Ecto neural progenitor cell (in vitro differentiated cells): ENCODE measurements around the gene AADAC.
"Not testable (repeated sequence)": the region's sequence is repeated elsewhere in the genome, so short reads cannot be mapped to it uniquely, and the experiment has no call there.

Experiments used
- DNase-seq: peaks from one replicate; pipeline ENCODE4 v3.0.0-alpha.2; 2018; ENCODE audit warnings: low spot score

Gene AADAC

GRCh38 chr3:151813799-151814198 is at the start of gene AADAC:
AADAC (plus strand) TSS chr3:151814116; CDS start chr3:151814163, 47 bp downstream.
- no peak for DNase-seq

GRCh38 chr3:151764699-151765098 is 49.2 kb upstream of the AADAC start:
- not testable (repeated sequence) for DNase-seq

- DNase-seq, result no peak
Measured at GRCh38 chr3:151765685-151766084, 48.2 kb upstream of the AADAC start.

- no peak for DNase-seq
Measured at GRCh38 chr3:151766454-151766853, 47.5 kb upstream of the AADAC start.

- no peak for DNase-seq
Measured at GRCh38 chr3:151768393-151768930, 45.5 kb upstream of the AADAC start.

GRCh38 chr3:151769175-151769574 is 44.7 kb upstream of the AADAC start:
- no peak for DNase-seq

GRCh38 chr3:151770956-151771355 is 43.0 kb upstream of the AADAC start:
- DNase-seq, result no peak

- no peak for DNase-seq
Measured at GRCh38 chr3:151772825-151773480, 41.0 kb upstream of the AADAC start.

GRCh38 chr3:151774235-151774634 is 39.7 kb upstream of the AADAC start:
- no peak for DNase-seq

- no peak for DNase-seq
Measured at GRCh38 chr3:151774910-151775309, 39.0 kb upstream of the AADAC start.

GRCh38 chr3:151775314-151776258 is 38.3 kb upstream of the AADAC start:
- no peak for DNase-seq

- DNase-seq, result no peak
Measured at GRCh38 chr3:151776259-151776740, 37.6 kb upstream of the AADAC start.

GRCh38 chr3:151777880-151778279 is 36.0 kb upstream of the AADAC start:
- DNase-seq, result no peak

GRCh38 chr3:151787626-151788025 is 26.3 kb upstream of the AADAC start:
- DNase-seq, result no peak

GRCh38 chr3:151788401-151788800 is 25.5 kb upstream of the AADAC start:
- DNase-seq, result no peak

- DNase-seq, result no peak
Measured at GRCh38 chr3:151789853-151790463, 24.0 kb upstream of the AADAC start.

- DNase-seq, result not testable (repeated sequence)
Measured at GRCh38 chr3:151790763-151791162, 23.2 kb upstream of the AADAC start.

GRCh38 chr3:151792411-151792810 is 21.5 kb upstream of the AADAC start:
- no peak for DNase-seq

GRCh38 chr3:151793636-151794035 is 20.3 kb upstream of the AADAC start:
- no peak for DNase-seq

- DNase-seq, result no peak
Measured at GRCh38 chr3:151794080-151794479, 19.8 kb upstream of the AADAC start.

- DNase-seq, result no peak
Measured at GRCh38 chr3:151795276-151795675, 18.6 kb upstream of the AADAC start.

- DNase-seq, result no peak
Measured at GRCh38 chr3:151796105-151796680, 17.7 kb upstream of the AADAC start.
